ENCODE results near the gene ENOX1. TPM values are rescaled to one million over a fixed set of nuclear protein-coding genes. Genes with fewer than 3 reads are reported as not detected.

ENOX1 gene
- total and polyA plus RNA-seq, 3 donors from 2014 or later = 11.0 to 14.2 (median 11.5) TPM

GRCh38 chr13:43346427-43346826, 440.3 kb downstream of the ENOX1 start:
- TF ChIP-seq POLR2A (IDR thresholded peaks at IDR 0.05) (no peak), CTCF (IDR thresholded peaks at IDR 0.05) (no peak)
- Histone ChIP-seq H3K27me3 (no peaks in the 10 kb centered on the region), H3K9me3 (no peaks in the 10 kb centered on the region), H3K4me1 (no peaks in the 10 kb centered on the region), H3K4me3 (no peak overlapping the region), H3K36me3 (ENCODE audit: low read depth, missing control alignments) (no peaks in the 10 kb centered on the region), H3K27ac (no peak overlapping the region)
- intact Hi-C loops (cut with DNase I; ENCODE audit: low total_unique reads) = no loop called here
- DNase-seq = no peak
- 53 to 61% methylated on average over 4 of the region's 4 CpGs for WGBS, 2 donors

- TF ChIP-seq POLR2A (IDR thresholded peaks at IDR 0.05) (no peak), CTCF (IDR thresholded peaks at IDR 0.05) (no peak)
These were observed 443.1 kb downstream of the ENOX1 start for GRCh38 chr13:43343645-43344044.

GRCh38 chr13:43339805-43340550, 446.8 kb downstream of the ENOX1 start:
- DNase-seq = no peak
- no peaks in the 10 kb centered on the region for H3K27me3 ChIP-seq
- 90 to 97% methylated on average over 4 of the region's 4 CpGs for WGBS, 2 donors
- no peak overlapping the region for H3K27ac ChIP-seq
- peaks cover 3% of the 10 kb centered on the region for H3K4me1 ChIP-seq
- TF ChIP-seq POLR2A (IDR thresholded peaks at IDR 0.05) = no peak
- TF ChIP-seq CTCF (IDR thresholded peaks at IDR 0.05) = no peak
- no peaks in the 10 kb centered on the region for H3K36me3 ChIP-seq (ENCODE audit: low read depth, missing control alignments)
- H3K4me3 ChIP-seq = no peak overlapping the region
- H3K9me3 ChIP-seq = no peaks in the 10 kb centered on the region
- intact Hi-C loops (cut with DNase I; ENCODE audit: low total_unique reads) = no loop called here

More at GRCh38 chr13:43343645-43344044, 443.1 kb downstream of the ENOX1 start:
- H3K4me3 ChIP-seq = no peak overlapping the region
- no peak overlapping the region for H3K27ac ChIP-seq
- H3K36me3 ChIP-seq (ENCODE audit: low read depth, missing control alignments) = no peaks in the 10 kb centered on the region
- no peaks in the 10 kb centered on the region for H3K4me1 ChIP-seq
- H3K27me3 ChIP-seq = no peaks in the 10 kb centered on the region
- WGBS, 2 donors = 86 to 95% methylated on average over 2 of the region's 2 CpGs
- no peaks in the 10 kb centered on the region for H3K9me3 ChIP-seq
- intact Hi-C loops (cut with DNase I; ENCODE audit: low total_unique reads) = no loop called here
- DNase-seq = no peak

- Histone ChIP-seq H3K9me3 (no peaks in the 10 kb centered on the region), H3K4me3 (no peak overlapping the region), H3K36me3 (ENCODE audit: low read depth, missing control alignments) (no peaks in the 10 kb centered on the region), H3K27ac (no peak overlapping the region), H3K4me1 (peaks cover 3% of the 10 kb centered on the region), H3K27me3 (no peaks in the 10 kb centered on the region)
- TF ChIP-seq CTCF (IDR thresholded peaks at IDR 0.05) (no peak), POLR2A (IDR thresholded peaks at IDR 0.05) (no peak)
- DNase-seq = no peak
- WGBS, 2 donors = 82 to 87% methylated on average over 7 of the region's 7 CpGs
- intact Hi-C loops (cut with DNase I; ENCODE audit: low total_unique reads) = no loop called here
These were observed 447.5 kb downstream of the ENOX1 start for GRCh38 chr13:43339145-43339804.

Measured in testis (tissue), 3 donors.